Dermis microvascular lymphatic vessel endothelial cell (primary cell): ENCODE measurements around the gene CELA3A. TPM values are rescaled to one million over a fixed set of nuclear protein-coding genes. Genes with fewer than 3 reads are reported as not detected.
"Not testable (repeated sequence)": the region's sequence is repeated elsewhere in the genome, so short reads cannot be mapped to it uniquely, and the experiment has no call there.

Experiments used
- DNase-seq, 2 donors: peaks; one replicate each; pipeline versions ENCODE4 v3.0.0 to v3.0.0-alpha.2; 2010; ENCODE audit warnings: low read depth in 2 of 2
- total RNA-seq: library from RNA; depleted of rRNA; stranded (reverse); fragments of >200 nt; gene quantifications from 2 replicates; pipeline ENCODE4 v1.2.1, GENCODE V29; 2014

The CELA3A gene
- total RNA-seq, 1 donor from 2014 or later, result not detected

- not testable (repeated sequence) for DNase-seq
These were observed 20.2 kb upstream of the CELA3A start for GRCh38 chr1:21981253-21981652.

GRCh38 chr1:21982122-21982521 is 19.3 kb upstream of the CELA3A start:
- DNase-seq, result not testable (repeated sequence)

GRCh38 chr1:21983539-21983938 is 17.9 kb upstream of the CELA3A start:
- not testable (repeated sequence) for DNase-seq

GRCh38 chr1:21985893-21986292 is 15.6 kb upstream of the CELA3A start:
- DNase-seq, result not testable (repeated sequence)

GRCh38 chr1:21986386-21986785 is 15.1 kb upstream of the CELA3A start:
- DNase-seq, result not testable (repeated sequence)

- not testable (repeated sequence) for DNase-seq
These were observed 11.6 kb upstream of the CELA3A start for GRCh38 chr1:21989672-21990393.

GRCh38 chr1:21992186-21992585 is 9.3 kb upstream of the CELA3A start:
- DNase-seq, result not testable (repeated sequence)

- DNase-seq, result not testable (repeated sequence)
These were observed 6.7 kb upstream of the CELA3A start for GRCh38 chr1:21994716-21995115.

- DNase-seq, result not testable (repeated sequence)
These were observed 4.8 kb upstream of the CELA3A start for GRCh38 chr1:21996663-21996970.

- peak in 1 of 2 donors; percentile 61 for DNase-seq
These were observed 3.4 kb upstream of the CELA3A start for GRCh38 chr1:21997891-21998623.

GRCh38 chr1:21998624-21999294 is 2.7 kb upstream of the CELA3A start:
- DNase-seq, result not testable (repeated sequence)

- peak in 1 of 2 donors; percentile 74 for DNase-seq
These were observed 1.8 kb upstream of the CELA3A start for GRCh38 chr1:21999645-22000044.

GRCh38 chr1:22002461-22002860 is 1.0 kb downstream of the CELA3A start:
- DNase-seq, result not testable (repeated sequence)

- DNase-seq, result not testable (repeated sequence)
These were observed 1.4 kb downstream of the CELA3A start for GRCh38 chr1:22002875-22003274.

GRCh38 chr1:22003959-22004358 is 2.5 kb downstream of the CELA3A start:
- DNase-seq, result not testable (repeated sequence)

- DNase-seq, result peak; percentile 27 to 58
These were observed 4.0 kb downstream of the CELA3A start for GRCh38 chr1:22005261-22006149.

- not testable (repeated sequence) for DNase-seq
These were observed 5.3 kb downstream of the CELA3A start for GRCh38 chr1:22006736-22007135.

GRCh38 chr1:22007262-22007661 is 5.8 kb downstream of the CELA3A start:
- DNase-seq, result not testable (repeated sequence)

- DNase-seq, result not testable (repeated sequence)
These were observed 8.1 kb downstream of the CELA3A start for GRCh38 chr1:22009566-22009965.

GRCh38 chr1:22012752-22013151 is 11.3 kb downstream of the CELA3A start:
- not testable (repeated sequence) for DNase-seq

- DNase-seq, result not testable (repeated sequence)
These were observed 13.2 kb downstream of the CELA3A start for GRCh38 chr1:22014575-22015206.
